Prostate gland (tissue), 2 donors: ENCODE data around the gene HSFX2. TPM values are rescaled to one million over a fixed set of nuclear protein-coding genes. Genes with fewer than 3 reads are reported as not detected.
"Not testable (repeated sequence)": the region's sequence is repeated elsewhere in the genome, so short reads cannot be mapped to it uniquely, and the experiment has no call there.

ENCODE experiments used
- DNase-seq: peaks from one replicate; pipeline ENCODE4 v3.0.0-alpha.2; 2019; ENCODE audit warnings: low spot score
- H3K27ac ChIP-seq, 2 donors: fragments of 200-600 bp; sonication (generic); 2 replicates each; pipeline ENCODE4 v1.5.1; 2017 to 2019
- H3K27me3 ChIP-seq: fragments of 200-600 bp; sonication (generic); replicated peaks from 2 replicates; pipeline ENCODE4 v1.5.1; 2019; ENCODE audit not compliant: insufficient read depth
- H3K36me3 ChIP-seq, 2 donors: fragments of 200-600 bp; sonication (generic); 1 replicate in 1 of 2; 2 replicates in 1 of 2; pipeline versions ENCODE4 v1.5.1 to v1.8.1; 2017 to 2019
- H3K4me1 ChIP-seq: fragments of 200-600 bp; sonication (generic); replicated peaks from 2 replicates; pipeline ENCODE4 v1.5.1; 2019
- H3K4me3 ChIP-seq, 2 donors: fragments of 200-600 bp; sonication (generic); 2 replicates each; pipeline ENCODE4 v1.5.1; 2017 to 2019
- H3K9me3 ChIP-seq: fragments of 200-600 bp; sonication (generic); 2 replicates; pipeline ENCODE4 v1.5.1; 2017
- WGBS: methylation state at CpG from one replicate; pipeline ENCODE4 v1.1.5; 2018; 5-methylcytosine and 5-hydroxymethylcytosine counted together
- intact Hi-C: fragments of 100-400 bp; cut with DNase I; formaldehyde crosslinking; loops from one replicate; pipeline ENCODE4 v1.14.2; 2022
- total RNA-seq, 2 donors: library from RNA; depleted of rRNA; stranded (reverse); fragments of >200 nt; gene quantifications; one replicate each; pipeline ENCODE4 v1.1.0, GENCODE V29; 2016

The HSFX2 gene
- total RNA-seq, 2 donors from 2014 or later: not detected

GRCh38 chrX:149550454-149550853 lies 44.7 kb downstream of the HSFX2 start:
- H3K27ac ChIP-seq, H3K9me3 ChIP-seq, DNase-seq, H3K27me3 ChIP-seq, H3K4me3 ChIP-seq, H3K36me3 ChIP-seq, H3K4me1 ChIP-seq, intact Hi-C loops: not testable (repeated sequence)
- WGBS: 100% methylated on average over 1 of the region's 1 CpG

- H3K36me3 ChIP-seq, intact Hi-C loops, H3K9me3 ChIP-seq, H3K4me3 ChIP-seq, H3K4me1 ChIP-seq, H3K27me3 ChIP-seq, H3K27ac ChIP-seq, DNase-seq: not testable (repeated sequence)
- no CpG with 5 or more reads among the region's 6 CpGs for WGBS
Measured at GRCh38 chrX:149549701-149550100, 45.4 kb downstream of the HSFX2 start, which contains the start of gene HSFX3. TSS of gene HSFX3 (minus strand) at chrX:149549924. CDS start at chrX:149549852, 72 bp downstream.

DNA sequence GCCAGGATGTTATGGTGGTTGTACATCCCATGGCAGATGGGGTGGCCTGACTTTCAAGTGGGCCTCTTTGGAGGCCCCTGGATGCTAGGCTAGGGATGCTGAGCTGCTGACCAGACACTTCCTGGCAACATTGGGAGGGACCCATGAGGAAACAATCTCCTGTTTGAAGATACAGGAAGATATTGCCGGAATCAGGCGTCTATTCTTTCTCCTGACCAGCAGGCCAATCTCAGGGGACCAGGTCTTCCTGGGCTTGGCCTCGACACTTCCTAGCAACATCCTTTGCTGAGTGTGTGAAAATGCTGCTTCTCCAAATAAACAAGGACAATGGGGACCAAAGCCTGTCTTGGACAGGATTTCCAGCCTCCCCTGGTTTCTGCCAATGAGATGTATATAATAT lies 47.3 kb downstream of the HSFX2 start:
- H3K27me3 ChIP-seq, H3K4me1 ChIP-seq, intact Hi-C loops, DNase-seq, H3K9me3 ChIP-seq, H3K27ac ChIP-seq, H3K4me3 ChIP-seq, H3K36me3 ChIP-seq: not testable (repeated sequence)
- WGBS: no CpG with 5 or more reads among the region's 3 CpGs

- intact Hi-C loops, H3K27me3 ChIP-seq: not testable (repeated sequence)
- WGBS: no CpG with 5 or more reads among the region's 1 CpG
Measured at GRCh38 chrX:149546962-149547361, 48.2 kb downstream of the HSFX2 start.

DNA sequence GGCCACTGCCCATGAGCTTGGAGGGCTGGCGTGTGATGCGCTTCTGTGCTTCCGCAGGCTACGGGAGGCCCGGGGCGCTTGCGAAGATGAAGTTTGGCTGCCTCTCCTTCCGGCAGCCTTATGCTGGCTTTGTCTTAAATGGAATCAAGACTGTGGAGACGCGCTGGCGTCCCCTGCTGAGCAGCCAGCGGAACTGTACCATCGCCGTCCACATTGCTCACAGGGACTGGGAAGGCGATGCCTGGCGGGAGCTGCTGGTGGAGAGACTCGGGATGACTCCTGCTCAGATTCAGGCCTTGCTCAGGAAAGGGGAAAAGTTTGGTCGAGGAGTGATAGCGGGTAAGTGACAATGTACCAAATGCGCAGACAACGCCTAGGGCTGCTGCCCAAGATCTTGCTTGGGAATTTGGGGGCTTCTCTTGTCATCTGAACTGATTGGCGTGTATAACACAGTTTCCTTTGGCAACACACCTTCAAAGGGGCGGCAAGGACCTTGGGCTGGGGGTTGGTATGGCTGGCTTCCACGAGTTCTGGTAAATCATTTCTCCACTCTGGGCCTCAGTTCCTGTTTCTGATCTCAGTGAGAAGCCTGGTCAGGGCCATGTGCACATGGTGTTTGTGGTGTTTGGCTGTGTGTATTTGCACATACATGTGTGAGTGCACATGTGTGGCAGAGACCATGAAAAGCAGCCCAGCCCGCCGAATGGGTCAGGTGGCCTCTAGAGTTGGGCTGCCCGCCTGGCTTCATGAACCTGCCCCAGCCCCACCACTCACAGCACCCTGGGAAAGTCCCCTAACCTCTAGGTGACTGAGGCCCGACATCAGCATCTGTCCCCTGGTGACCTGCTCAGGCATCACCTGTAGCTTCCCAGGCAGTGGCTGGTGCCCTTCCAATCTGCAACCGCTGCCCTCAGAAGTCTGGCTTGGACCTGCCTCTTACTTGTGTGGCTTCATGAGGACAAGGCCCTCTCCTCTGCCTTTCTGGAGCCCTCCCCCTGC lies 49.3 kb downstream of the HSFX2 start:
- H3K27me3 ChIP-seq, H3K9me3 ChIP-seq, H3K27ac ChIP-seq, H3K4me3 ChIP-seq, H3K4me1 ChIP-seq, DNase-seq, intact Hi-C loops, H3K36me3 ChIP-seq: not testable (repeated sequence)
- WGBS: 74% methylated on average over 17 of the region's 29 CpGs

More at GRCh38 chrX:149546962-149547361, 48.2 kb downstream of the HSFX2 start:
- H3K36me3 ChIP-seq, H3K4me3 ChIP-seq, H3K4me1 ChIP-seq, DNase-seq, H3K27ac ChIP-seq, H3K9me3 ChIP-seq: not testable (repeated sequence)

Other genes starting within 250 kb of the HSFX2 start
- gene IDS, start 90.0 kb downstream of the HSFX2 start, total RNA-seq: 10 to 100 TPM; 47.4 to 82.9 TPM
- 10 to 100 TPM; 13.9 to 17.7 TPM for gene EOLA1, start 54.3 kb downstream of the HSFX2 start, total RNA-seq
- under 1 TPM; 0.50 to 0.74 TPM for gene HSFX3, start 45.4 kb downstream of the HSFX2 start, total RNA-seq
- gene MAGEA9B, start 7.9 kb downstream of the HSFX2 start, total RNA-seq: 10 to 100 TPM in 1 of 2 donors, not detected in 1; 11.2 TPM
- gene TMEM185A, start 36.5 kb upstream of the HSFX2 start, total RNA-seq: 10 to 100 TPM; 18.4 to 53.2 TPM
- 1 to 10 TPM in 1 of 2 donors, not detected in 1; 5.6 TPM for gene MAGEA11, start 116.7 kb upstream of the HSFX2 start, total RNA-seq
- 1 to 10 TPM; 1.2 to 6.2 TPM for gene HSFX1, start 178.8 kb upstream of the HSFX2 start, total RNA-seq
- not detected for gene MAGEA9, start 186.6 kb upstream of the HSFX2 start, total RNA-seq